Kidney glomerular epithelial cell (primary cell): ENCODE measurements around the gene PEAR1.

Experiments used
- DNase-seq: peaks from one replicate; lab custom pipeline; 2025; lab: John Stamatoyannopoulos, UW

Gene PEAR1

GRCh38 chr1:156881663-156882062, 11.9 kb upstream of the PEAR1 start:
- DNase-seq: no peak

- no peak for DNase-seq
Observed at GRCh38 chr1:156882543-156882942, 11.0 kb upstream of the PEAR1 start.

- no peak for DNase-seq
Observed at GRCh38 chr1:156883919-156884318, 9.6 kb upstream of the PEAR1 start.

- DNase-seq: no peak
Observed at GRCh38 chr1:156884560-156885184, 8.8 kb upstream of the PEAR1 start.

GRCh38 chr1:156885314-156885713, 8.2 kb upstream of the PEAR1 start:
- no peak for DNase-seq

- no peak for DNase-seq
Observed at GRCh38 chr1:156885880-156886355, 7.6 kb upstream of the PEAR1 start.

- no peak for DNase-seq
Observed at GRCh38 chr1:156886583-156887281, 6.8 kb upstream of the PEAR1 start.

GRCh38 chr1:156887317-156887716, 6.2 kb upstream of the PEAR1 start:
- no peak for DNase-seq

GRCh38 chr1:156887734-156888133, 5.8 kb upstream of the PEAR1 start:
- no peak for DNase-seq

- peak; percentile 84 for DNase-seq
Observed at GRCh38 chr1:156889802-156890580, 3.5 kb upstream of the PEAR1 start.

- peak; percentile 51 for DNase-seq
Observed at GRCh38 chr1:156892190-156893047, 1.1 kb upstream of the PEAR1 start.

- DNase-seq: no peak
Observed at GRCh38 chr1:156894001-156894400, 483 bp downstream of the PEAR1 start.

GRCh38 chr1:156894711-156895454, 1.4 kb downstream of the PEAR1 start:
- DNase-seq: no peak

GRCh38 chr1:156895455-156895812, 1.9 kb downstream of the PEAR1 start:
- DNase-seq: no peak

- no peak for DNase-seq
Observed at GRCh38 chr1:156895927-156896326, 2.4 kb downstream of the PEAR1 start.

GRCh38 chr1:156896490-156897033, 3.0 kb downstream of the PEAR1 start:
- peak; percentile 85 for DNase-seq

- DNase-seq: peak; percentile 68
Observed at GRCh38 chr1:156897078-156897825, 3.7 kb downstream of the PEAR1 start.

- no peak for DNase-seq
Observed at GRCh38 chr1:156898161-156898566, 4.6 kb downstream of the PEAR1 start.

GRCh38 chr1:156898971-156899664, 5.6 kb downstream of the PEAR1 start:
- no peak for DNase-seq
